DMS53 treated with DMSO at 0.1 percent for 48 hours (cell line): ENCODE data around the gene MAP3K13.
"Not testable (repeated sequence)": the region's sequence is repeated elsewhere in the genome, so short reads cannot be mapped to it uniquely, and the experiment has no call there.

ENCODE experiments used
- DNase-seq: peaks from one replicate; lab custom pipeline; 2025; ENCODE audit not compliant: unreplicated experiment; lab: John Stamatoyannopoulos, UW

Gene MAP3K13

DNA sequence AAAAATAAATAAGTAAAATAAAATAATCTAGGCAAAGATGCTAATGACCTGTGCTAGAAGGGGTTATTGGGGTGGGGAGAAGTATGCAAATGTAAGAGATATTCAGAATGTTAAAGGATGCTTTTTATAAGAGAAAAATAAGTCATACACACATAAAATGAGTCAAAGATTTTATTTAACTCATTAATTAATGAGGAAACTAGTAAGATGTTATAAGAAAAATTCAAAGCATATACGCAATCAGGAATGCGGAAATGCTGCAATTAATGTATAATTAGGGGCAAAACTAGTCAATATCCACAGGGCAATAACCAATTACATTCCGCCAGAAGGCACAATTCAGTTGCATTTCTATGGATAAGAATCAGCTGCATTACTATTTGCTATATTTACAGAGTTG lies 30.1 kb downstream of the MAP3K13 start:
- DNase-seq: no peak

DNA sequence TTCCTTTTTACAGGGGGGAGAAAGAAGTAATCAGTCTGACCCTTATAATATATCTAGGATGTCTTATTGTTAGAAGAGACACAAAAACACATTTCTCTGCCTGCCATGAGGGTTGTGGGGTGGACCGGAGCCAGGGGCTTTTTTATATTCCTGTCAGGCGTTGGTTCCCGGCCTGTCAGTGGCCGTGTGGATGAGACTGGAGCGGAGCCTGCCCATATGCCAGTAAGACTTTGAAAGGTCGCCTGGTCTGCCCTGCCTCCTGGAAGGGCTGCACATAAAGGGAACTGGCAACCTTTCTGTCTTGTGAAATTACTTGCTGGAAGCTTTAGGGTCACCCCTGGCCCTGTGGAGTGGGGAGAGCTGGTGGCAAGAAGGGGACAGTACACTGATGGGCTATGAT lies 34.7 kb downstream of the MAP3K13 start:
- no peak for DNase-seq

DNA sequence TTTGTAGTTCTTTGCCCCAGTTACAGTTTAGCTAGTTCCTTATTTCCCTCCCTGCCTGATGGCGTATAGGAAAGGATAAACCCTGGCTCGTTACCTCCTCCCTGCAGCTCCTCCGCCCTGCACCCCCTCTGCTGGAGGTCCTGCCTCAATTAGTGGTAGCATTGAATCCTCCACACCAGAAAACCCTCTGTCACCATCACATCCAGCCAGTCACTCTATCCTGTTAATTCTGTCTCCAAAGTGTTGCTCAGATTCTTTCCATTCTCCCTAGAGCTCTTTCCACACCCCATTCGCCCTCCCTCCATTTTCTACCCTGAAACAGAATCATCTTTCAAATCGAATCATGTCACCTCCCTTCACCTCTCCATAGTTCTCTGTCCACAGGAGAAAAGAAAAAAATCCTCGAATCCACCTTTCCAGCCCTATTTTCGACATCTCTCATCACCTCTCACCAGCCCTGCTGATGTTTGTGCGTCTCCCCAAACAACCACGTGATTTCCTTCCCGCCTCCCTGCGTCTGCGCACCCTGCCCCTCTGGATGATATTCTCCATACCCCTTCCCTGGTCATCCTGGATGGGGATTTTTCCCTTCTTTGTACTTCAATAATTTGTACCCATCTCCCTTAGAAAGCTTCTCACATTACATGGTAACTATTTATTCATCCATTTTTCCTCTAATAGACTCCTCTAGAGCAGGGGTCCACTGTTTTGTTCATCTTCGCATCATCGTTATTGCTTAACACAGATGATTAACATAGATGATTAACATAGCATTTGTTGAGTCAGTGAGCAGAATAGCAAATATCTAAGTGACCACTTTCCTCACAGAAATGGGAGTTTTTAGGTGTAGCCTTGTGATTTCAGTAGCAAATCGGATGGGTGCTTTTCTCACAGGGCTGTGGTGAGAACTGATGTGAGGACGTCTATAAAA lies 37.1 kb downstream of the MAP3K13 start:
- DNase-seq: no peak

DNA sequence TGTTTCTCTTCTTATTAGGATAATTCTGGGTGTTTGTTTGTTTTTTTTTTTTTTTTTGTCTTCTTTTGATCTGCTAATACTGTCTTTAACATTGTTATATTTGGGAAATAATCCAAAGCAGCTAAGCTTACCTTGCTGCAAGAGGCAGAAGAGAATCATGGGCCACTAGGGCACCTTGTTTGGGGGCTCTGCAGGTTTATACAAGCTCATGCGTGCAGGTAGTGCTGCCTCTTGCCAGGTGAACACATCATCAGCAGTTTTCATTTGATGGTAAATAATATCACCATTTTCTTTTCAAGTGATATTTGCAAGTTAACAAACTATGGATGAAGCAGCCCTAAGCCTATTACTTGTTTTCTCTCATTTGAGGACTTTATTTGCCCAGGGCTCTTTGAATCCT lies 37.9 kb downstream of the MAP3K13 start:
- DNase-seq: no peak

DNA sequence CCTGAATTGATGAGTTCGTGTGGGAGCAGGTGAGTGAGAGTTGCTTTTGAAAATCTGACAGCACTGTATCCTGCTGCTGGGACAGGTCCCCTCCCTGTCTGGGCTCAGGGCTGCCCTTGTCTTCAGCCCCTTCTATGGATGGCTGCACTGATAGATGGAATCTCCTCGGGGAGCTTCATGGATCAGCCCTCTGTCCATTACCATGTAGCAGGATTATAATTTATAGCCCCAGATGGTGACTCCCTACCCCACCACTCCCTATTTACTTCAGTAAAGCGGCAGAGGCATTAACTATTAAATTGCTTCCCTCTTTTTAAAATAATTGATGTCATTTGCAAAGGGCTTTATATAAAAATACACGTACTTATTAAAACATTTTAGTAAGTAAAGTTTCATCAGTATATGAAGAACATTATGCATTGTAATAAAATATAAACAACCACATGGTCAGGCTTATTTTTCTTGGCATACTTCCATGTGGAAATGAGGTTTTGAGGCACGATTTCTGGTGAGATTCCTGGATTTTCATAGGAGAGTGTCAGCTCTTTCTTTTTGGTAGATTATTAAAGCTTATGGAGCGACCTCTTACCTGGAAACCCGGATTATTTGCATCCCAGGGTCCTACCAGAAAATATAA lies 38.5 kb downstream of the MAP3K13 start:
- DNase-seq: no peak

DNA sequence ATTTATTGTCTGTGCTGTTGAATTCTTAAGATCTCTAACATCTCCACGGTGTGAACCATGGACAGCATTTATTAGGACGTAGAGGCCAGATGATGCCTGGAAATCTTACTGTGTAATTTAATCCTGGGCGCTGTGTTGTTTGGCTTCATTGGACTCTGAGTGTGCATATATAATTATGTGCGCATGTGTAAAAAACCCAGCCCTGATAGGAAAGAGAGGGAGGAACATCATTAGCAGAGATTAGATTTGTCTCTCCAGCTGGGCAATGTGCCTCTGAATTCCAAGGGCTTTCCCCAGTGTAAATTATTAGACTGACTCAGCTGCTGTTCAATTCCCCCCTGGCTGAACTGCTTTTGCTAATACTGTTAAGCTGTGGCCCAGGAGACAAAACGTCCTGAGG lies 39.6 kb downstream of the MAP3K13 start:
- DNase-seq: no peak

DNA sequence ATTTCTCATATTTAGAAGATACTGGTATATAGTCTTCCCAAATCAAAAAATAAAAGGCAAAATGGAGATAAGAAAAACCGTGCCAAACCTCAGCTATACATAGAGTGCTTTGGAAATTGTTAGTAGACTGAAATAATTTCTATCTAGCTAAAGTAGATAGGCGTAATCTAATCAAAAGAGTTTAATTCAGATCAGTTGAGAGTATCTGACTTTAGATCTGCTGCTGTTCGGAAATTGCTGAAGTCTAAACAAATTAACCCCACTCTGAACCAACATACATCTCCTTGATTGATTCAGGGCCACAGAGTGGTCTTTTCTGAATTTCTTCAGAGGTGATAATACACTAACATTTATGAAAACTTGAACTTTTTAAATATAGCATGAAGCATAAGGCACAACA lies 40.1 kb downstream of the MAP3K13 start:
- no peak for DNase-seq

DNA sequence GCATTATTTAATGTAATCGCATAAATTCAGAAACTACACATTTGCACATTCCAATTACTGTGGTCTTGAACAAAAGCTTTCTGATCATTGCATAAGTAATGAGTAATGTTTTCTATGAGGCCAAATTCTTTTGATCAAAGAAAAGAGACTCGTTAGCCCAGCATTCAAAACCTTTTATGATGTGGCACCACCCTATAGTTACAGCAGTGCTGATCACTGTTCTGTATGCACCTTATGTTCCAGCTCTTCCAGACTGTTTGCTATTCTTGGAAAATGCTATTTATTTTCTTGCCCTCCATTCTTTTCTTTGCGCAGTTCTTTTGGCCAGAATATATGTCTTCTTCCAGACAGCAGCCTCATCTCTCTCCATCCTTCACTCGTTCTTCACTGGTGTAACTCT lies 42.3 kb downstream of the MAP3K13 start:
- DNase-seq: no peak

DNA sequence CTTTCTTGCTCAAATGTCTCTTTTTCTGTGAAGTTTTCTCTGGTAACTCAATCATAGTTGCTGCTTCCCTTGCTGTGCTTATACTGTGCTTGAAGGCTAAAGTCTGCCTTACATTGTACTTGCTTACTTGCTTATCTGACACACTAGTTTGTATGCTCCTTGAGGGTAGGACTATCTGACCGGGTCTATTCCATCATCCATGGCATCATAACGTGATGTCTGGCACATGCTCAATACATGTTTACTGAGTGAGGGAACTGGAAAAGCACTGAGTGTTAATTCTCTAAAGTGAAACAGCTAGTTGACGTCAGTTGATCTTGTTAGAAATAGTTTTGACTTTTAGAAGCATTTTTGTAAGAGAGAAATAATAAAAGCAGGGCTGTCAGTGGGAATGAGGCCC lies 42.7 kb downstream of the MAP3K13 start:
- no peak for DNase-seq

DNA sequence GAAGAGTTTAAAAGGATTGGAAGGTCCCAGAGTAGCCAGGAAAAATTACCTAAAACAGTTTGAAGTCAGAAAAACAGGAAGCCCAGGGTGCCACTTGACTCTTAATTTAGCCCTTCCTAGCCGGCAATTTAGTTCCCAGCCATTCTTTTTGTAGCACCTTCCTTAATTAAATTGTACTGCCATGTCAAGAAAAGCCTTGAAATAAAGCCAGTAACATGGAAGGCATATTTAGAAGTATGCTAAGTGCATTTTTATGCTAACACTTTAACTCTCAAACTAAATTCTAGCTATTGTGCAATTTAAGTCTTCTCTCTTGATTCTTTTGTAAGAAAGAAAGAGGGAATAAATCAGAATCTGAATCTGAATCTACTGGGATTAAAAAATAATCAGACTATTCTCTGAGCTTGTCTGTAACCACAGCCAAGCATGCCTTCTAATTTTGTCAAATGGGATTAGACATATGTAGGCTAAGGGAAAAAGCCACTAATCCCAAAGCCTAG lies 43.2 kb downstream of the MAP3K13 start:
- DNase-seq: no peak

DNA sequence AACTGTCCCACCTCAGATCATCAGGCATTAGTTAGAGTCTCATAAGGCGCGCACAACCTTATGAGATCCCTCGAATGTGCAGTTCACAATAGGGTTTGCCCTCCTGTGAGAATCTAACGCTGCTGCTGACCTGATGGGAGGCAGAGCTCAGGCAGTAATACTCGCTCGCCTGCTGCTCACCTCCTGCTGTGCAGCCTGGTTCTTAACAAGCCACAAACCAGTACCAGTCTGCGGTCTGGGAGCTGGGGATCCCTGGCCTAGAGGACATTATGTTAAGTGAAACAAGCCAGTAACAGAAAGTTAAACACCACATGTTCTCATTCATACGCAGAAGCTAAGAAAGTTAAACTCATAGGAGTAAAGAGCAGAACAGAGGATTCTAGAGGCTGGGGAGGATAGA lies 47.0 kb downstream of the MAP3K13 start:
- DNase-seq: no peak

DNA sequence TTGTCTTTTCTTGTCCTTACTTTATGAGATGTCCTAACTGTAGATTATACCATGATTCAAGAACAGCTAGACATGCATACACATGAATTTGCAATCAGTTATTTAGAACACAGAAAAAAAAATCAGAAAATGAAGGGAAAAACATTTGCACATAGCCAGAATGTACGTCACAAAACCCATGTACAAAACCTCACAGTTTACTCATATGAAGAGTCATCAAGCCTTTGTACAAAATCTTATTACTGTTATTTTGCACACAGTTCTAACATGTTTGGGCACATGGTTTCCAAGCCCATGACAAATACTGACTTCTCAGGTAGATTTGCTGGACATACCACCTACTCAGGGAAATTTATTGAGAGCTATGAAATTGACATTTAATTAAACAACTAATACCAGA lies 48.2 kb downstream of the MAP3K13 start:
- no peak for DNase-seq

DNA sequence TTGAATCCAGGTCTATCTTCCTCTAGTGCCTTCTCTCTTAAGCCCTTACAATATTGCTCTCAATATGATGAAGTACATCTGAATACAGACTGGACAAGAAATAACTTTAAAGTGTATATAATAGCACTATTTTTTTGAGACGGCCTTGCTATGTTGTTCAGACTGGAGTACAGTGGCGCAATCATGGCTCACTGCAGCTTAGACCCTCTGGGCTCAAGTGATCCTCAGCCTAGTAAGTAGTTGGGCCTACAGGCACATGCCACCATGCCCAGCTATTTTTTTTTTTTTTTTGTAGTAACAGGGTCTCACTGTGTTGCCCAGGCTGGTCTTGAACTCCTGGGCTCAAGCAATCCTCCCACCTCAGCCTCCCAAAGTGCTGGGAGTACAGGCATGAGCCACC lies 53.6 kb downstream of the MAP3K13 start:
- DNase-seq: no peak

DNA sequence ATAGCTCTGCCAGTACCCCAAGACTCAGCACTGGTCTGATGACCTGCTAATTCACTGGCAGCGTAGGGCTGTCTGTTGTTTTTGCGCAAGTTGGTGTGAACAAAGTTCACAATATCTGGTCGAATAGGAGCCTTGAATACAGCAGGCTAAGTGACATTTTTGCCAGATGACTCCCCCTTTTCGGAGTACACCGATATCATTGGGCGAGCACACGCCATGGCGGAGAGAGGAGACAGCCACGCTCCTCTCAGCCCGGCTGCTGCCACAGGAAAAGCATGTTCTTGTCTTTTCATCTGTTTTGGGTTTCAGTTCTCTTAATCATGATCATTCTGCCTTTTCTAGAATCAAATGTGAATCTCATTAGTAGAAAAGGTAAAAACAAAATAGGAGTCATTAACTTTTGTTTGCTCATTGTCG lies 55.6 kb downstream of the MAP3K13 start:
- DNase-seq: not testable (repeated sequence)

DNA sequence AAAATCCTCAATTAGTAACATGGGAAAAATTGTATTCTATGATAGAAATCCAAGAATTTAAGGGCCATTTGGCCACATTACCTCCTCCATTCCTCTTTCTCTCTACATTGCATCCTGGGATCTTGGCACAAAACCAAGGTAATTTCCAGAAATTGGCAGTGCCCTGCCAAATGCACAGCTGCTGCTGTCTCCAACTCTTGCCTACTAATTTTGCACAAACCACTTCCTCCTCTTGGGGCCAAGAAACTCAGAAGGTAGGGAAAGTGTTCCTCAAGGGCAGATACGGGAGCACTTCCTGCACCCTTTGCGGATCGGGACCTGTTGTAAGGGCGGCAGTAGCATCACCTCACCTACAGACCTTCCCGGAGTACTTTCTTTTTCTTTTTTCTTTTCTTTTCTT lies 57.8 kb downstream of the MAP3K13 start:
- no peak for DNase-seq

DNA sequence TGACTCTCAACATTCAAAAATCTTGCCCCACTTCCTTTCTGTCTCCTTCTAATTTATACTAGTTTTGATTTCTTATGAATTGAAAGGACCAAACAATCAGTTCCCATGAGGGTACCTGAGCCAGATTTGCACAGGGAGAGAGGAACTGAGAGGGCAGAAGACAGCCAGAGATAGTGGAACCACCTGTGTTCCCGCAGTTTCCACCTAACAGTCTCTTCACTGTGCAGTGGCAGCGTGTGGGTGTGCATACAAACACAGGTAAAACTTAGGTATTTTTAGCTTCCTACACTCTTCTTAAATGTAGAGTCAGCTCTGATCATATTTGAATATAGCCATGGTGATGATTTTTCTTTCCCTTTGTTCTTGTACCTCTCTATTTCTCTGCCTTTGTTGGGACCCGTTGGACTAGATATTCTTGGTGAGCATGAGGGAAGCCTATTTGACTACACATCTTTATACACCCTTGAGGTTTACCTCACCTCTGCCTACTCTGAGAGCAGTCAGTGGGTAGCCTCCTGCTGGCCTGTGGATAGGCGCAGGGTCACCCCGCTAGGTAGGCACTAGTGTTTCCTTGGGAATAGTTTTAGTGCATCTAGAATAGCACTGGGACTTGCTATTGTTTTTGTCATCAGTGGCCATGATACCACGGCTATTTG lies 58.8 kb downstream of the MAP3K13 start:
- no peak for DNase-seq

DNA sequence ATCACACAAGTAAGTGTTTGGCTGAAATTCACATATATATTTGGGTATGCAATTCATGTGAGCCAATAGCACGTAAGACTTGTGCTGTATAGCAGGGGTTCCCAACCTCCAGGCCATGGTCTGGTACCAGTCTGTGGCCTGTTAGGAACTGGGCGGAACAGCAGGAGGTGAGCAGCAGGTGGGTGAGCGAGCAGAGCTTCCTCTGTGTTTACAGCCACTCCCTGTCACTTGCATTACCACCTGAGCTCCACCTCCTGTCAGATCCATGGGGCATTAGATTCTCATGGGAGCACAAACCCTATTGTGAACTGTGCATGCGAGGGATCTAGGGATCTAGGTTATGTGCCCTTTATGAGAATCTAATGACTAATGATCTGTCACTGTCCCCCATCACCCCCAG lies 59.7 kb downstream of the MAP3K13 start:
- DNase-seq: peak; percentile 3

DNA sequence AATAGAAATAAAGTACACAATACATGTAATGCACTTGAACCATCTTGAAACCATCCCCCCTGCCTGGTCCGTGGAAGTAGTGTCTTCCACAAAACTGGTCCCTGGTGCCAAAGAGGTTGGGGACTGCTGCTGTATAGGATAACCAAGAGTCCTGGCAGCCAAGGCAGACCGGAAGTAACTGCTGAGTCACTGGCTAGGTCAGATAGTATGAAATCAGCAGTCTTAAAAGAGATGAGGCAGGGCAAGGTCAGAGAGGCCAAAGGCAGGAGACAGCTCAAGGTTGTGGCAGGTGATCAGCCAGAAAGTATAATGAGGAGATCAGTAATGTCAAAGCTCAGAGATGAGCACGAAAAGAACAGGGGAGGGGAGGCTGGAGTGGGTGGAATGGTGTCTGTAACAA lies 60.2 kb downstream of the MAP3K13 start:
- DNase-seq: peak; percentile 36

DNA sequence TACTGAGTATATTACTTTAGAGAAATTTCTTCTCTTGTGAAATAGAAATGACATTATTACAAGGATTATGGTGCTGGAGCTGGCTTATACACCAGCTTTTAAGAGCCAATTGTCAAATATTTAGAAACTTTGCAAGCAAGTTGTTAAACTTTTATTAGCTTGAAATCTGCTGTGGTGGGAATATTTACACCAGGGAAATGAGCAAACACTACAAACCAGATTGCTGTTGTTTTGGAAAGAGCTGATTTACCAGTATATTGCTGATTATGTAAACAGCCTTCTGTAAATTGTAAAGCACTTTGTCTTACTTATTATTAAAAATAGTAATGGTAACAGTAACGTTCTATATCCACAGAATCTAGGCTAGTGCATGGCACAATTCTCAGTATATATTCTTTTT lies 61.5 kb downstream of the MAP3K13 start:
- no peak for DNase-seq

DNA sequence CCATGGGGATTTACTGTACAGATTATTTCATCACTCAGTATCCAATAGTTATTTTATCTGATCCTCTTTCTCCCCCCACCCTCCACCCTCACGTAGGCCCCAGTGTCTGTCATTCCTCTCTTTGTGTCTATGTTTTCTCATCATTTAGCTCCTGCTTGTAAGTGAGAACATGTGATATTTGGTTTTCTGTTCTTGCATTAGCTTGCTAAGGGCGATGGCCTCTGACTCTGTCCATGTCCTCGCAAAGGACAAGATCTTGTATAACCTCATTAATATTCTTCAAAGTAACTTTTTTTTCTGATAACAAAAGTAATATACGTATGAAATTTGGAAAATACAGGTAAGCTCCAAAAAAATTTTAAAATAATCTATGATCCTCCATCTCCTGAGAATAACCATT lies 67.4 kb downstream of the MAP3K13 start:
- no peak for DNase-seq

DNA sequence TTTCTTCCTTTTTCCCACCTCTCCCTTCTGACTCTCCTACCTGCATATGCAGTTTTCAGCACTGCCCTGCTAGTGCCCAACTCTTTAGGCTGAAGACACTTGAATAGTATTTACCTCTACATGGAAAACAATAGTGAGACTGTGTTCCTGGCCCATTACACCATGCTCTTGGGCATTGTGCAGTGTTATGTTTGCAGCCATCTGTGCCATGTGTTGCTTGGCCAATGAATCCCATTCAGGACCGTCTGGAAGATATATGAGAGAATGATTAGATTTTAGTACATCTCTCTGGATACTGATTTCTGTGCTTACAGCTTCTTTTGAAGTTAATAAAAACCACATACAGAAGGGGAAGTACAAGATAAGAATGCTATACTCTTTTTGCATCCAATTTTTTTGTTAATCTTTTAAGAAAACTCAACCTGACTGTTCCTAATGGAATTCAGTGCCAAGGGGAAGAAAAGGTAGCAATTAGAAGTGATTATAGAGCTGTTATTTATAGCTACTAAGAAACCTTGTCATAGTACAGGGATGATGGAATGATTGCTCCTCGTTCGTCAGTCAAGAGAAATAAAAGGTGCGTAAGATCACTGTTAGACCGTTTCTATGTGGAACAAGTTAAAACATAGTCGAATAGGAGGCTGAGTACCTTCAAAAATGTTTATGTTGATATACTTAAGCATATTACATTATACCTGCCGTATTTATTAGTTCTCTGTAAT lies 77.0 kb downstream of the MAP3K13 start:
- no peak for DNase-seq
